CD8-positive, alpha-beta memory T cell (primary cell): ENCODE data around the gene HIPK1. TPM values are rescaled to one million over a fixed set of nuclear protein-coding genes. Genes with fewer than 3 reads are reported as not detected.

ENCODE experiments used
- CTCF ChIA-PET: fragments of 350-600 bp; sonication (Branson Sonifier 250); formaldehyde crosslinking; loops from one replicate; lab custom pipeline; 2021; ENCODE audit warnings: antibody characterized with exemption; lab: Charles Lee
- POLR2A ChIA-PET: fragments of 350-600 bp; sonication (Branson Sonifier 250); formaldehyde crosslinking; loops from one replicate; lab custom pipeline; 2021; ENCODE audit warnings: antibody characterized with exemption; lab: Charles Lee
- DNase-seq, 5 donors: peaks; one replicate each; pipeline versions ENCODE4 v3.0.0 to v3.0.0-alpha.2; 2020 to 2022; ENCODE audit warnings: mixed read lengths in 1 of 5
- H3K27ac ChIP-seq: one replicate; pipeline ENCODE4 v1.7.0; 2013; ENCODE audit warnings: low read depth, mild to moderate bottlenecking, low read length, moderate library complexity
- H3K27me3 ChIP-seq: 2 replicates; pipeline ENCODE4 v1.7.0; 2013; ENCODE audit warnings: low read length, mild to moderate bottlenecking; ENCODE audit not compliant: insufficient read depth, poor library complexity, severe bottlenecking
- H3K36me3 ChIP-seq: 2 replicates; pipeline ENCODE4 v1.7.0; 2013; ENCODE audit warnings: mild to moderate bottlenecking, low read length, moderate library complexity; ENCODE audit not compliant: insufficient read depth
- H3K4me1 ChIP-seq: 2 replicates; pipeline ENCODE4 v1.7.0; 2013; ENCODE audit warnings: mild to moderate bottlenecking, low read length, moderate library complexity; ENCODE audit not compliant: insufficient read depth
- H3K4me3 ChIP-seq: 2 replicates; pipeline ENCODE4 v1.7.0; 2013; ENCODE audit warnings: mild to moderate bottlenecking, low read length
- H3K9me3 ChIP-seq: 2 replicates; pipeline ENCODE4 v1.7.0; 2013; ENCODE audit warnings: mild to moderate bottlenecking, low read length
- H3K27ac Mint-ChIP-seq, 8 donors: one replicate each; pipeline ENCODE4 v1.8.0; 2020 to 2021; ENCODE audit warnings: mixed read lengths in 8 of 8, mild to moderate bottlenecking in 6 of 8, inconsistent platforms in 3 of 8, moderate library complexity in 3 of 8
- H3K27me3 Mint-ChIP-seq, 2 donors: one replicate each; pipeline ENCODE4 v1.8.0; 2020 to 2021; ENCODE audit warnings: mixed read lengths in 2 of 2, mild to moderate bottlenecking in 1 of 2, moderate library complexity in 1 of 2
- H3K36me3 Mint-ChIP-seq, 3 donors: one replicate each; pipeline ENCODE4 v1.8.0; 2020 to 2021; ENCODE audit warnings: mixed read lengths in 3 of 3, inconsistent platforms in 1 of 3, mild to moderate bottlenecking in 1 of 3
- H3K4me1 Mint-ChIP-seq, 3 donors: one replicate each; pipeline ENCODE4 v1.8.0; 2020 to 2021; ENCODE audit warnings: mixed read lengths in 3 of 3, inconsistent platforms in 1 of 3, mild to moderate bottlenecking in 1 of 3
- H3K4me3 Mint-ChIP-seq, 7 donors: one replicate each; pipeline ENCODE4 v1.8.0; 2020 to 2021; ENCODE audit warnings: mixed read lengths in 7 of 7, mild to moderate bottlenecking in 6 of 7, moderate library complexity in 4 of 7, inconsistent platforms in 2 of 7
- H3K9me3 Mint-ChIP-seq, 5 donors: one replicate each; pipeline ENCODE4 v1.8.0; 2020 to 2022; ENCODE audit warnings: mixed read lengths in 5 of 5, mild to moderate bottlenecking in 3 of 5, moderate library complexity in 2 of 5, inconsistent platforms in 1 of 5
- polyA plus RNA-seq: library from polyadenylated mRNA; unstranded; fragments of 300-500 nt; fragmentation: Illumina TruSeq; gene quantifications from one replicate; pipeline ENCODE4 v1.2.3, GENCODE V29; 2021
- total RNA-seq, 2 experiments: library from RNA; stranded (reverse); gene quantifications; one replicate each; pipeline ENCODE4 v1.2.3, GENCODE V29; 2021

The HIPK1 gene
- total RNA-seq (10 to 100 TPM; 80.9 to 81.2 TPM), polyA plus RNA-seq (19.4 TPM)

- no peaks in the 10 kb centered on the region for H3K9me3 Mint-ChIP-seq
- POLR2A ChIA-PET = interaction anchor here (0.6 to 4.3 kb wide), 14 partner anchors 11 to 582 kb away, joined by 3 to 95 read pairs (median 6); partner anchors contain the start of genes AP4B1, DCLRE1B, RSBN1 and TRIM33
- peak; percentile 87 to 94 (median 90) for DNase-seq
- Histone ChIP-seq H3K4me1 (peaks cover 40% of the 10 kb centered on the region), H3K4me3 (peak within 1 kb of the TSS; percentile 92), H3K27ac (peak within 1 kb of the TSS; percentile 99), H3K9me3 (no peaks in the 10 kb centered on the region), H3K36me3 (no peaks in the 10 kb centered on the region), H3K27me3 (no peaks in the 10 kb centered on the region)
- H3K4me3 Mint-ChIP-seq = peak within 1 kb of the TSS; percentile 94 to 100 (median 99)
- peak within 1 kb of the TSS; percentile 98 to 100 (median 100) for H3K27ac Mint-ChIP-seq
- CTCF ChIA-PET = interaction anchor here (0.7 to 9.7 kb wide), 14 partner anchors 11 to 354 kb away, joined by 3 to 95 read pairs (median 6); partner anchors contain the start of genes AP4B1, DCLRE1B, PHTF1 and RSBN1
- peaks cover 0 to 12% of the 10 kb centered on the region in 2 donors for H3K27me3 Mint-ChIP-seq
- peaks cover 51 to 58% (median 55%) of the 10 kb centered on the region in 3 donors for H3K4me1 Mint-ChIP-seq
- peaks cover 2 to 28% (median 3%) of the 10 kb centered on the region in 3 donors for H3K36me3 Mint-ChIP-seq
Observed at GRCh38 chr1:113928941-113929749, at the start of gene HIPK1. HIPK1 (plus strand) TSS chr1:113929324.

- DNase-seq = no peak
- H3K27me3 ChIP-seq = no peaks in the 10 kb centered on the region
- peaks cover 39% of the 10 kb centered on the region for H3K4me1 ChIP-seq
- CTCF ChIA-PET = interaction anchor here (1.1 to 3.6 kb wide), 3 partner anchors 9 to 25 kb away, joined by 3 to 16 read pairs (median 4); partner anchors contain the start of genes AP4B1 and DCLRE1B
- Mint-ChIP-seq H3K27me3 (no peaks in the 10 kb centered on the region), H3K4me3 (peak overlapping the region in 4 of 7 donors; percentile 51 to 69 (median 56)), H3K4me1 (peaks cover 53 to 73% (median 71%) of the 10 kb centered on the region in 3 donors), H3K27ac (peak overlapping the region in 7 of 8 donors; percentile 80 to 91 (median 87)), H3K36me3 (peaks cover 0 to 4% (median 0%) of the 10 kb centered on the region in 3 donors), H3K9me3 (no peaks in the 10 kb centered on the region)
- H3K4me3 ChIP-seq = no peak overlapping the region
- no peaks in the 10 kb centered on the region for H3K36me3 ChIP-seq
- POLR2A ChIA-PET = interaction anchor here (3.3 kb wide), 1 partner anchor 25 kb away, joined by 14 read pairs; the partner anchor contains the start of genes AP4B1 and DCLRE1B
- H3K27ac ChIP-seq = no peak overlapping the region
- H3K9me3 ChIP-seq = no peaks in the 10 kb centered on the region
Observed at GRCh38 chr1:113879739-113880038, 49.4 kb upstream of the HIPK1 start.

- H3K27ac ChIP-seq = no peak overlapping the region
- peak overlapping the region in 1 of 8 donors; percentile 54 for H3K27ac Mint-ChIP-seq
- DNase-seq = no peak
- peaks cover 0 to 4% (median 4%) of the 10 kb centered on the region in 3 donors for H3K36me3 Mint-ChIP-seq
- peaks cover 40 to 61% (median 61%) of the 10 kb centered on the region in 3 donors for H3K4me1 Mint-ChIP-seq
- peaks cover 36% of the 10 kb centered on the region for H3K4me1 ChIP-seq
- no peaks in the 10 kb centered on the region for H3K27me3 Mint-ChIP-seq
- CTCF ChIA-PET = interaction anchor here (1.0 to 1.6 kb wide), 3 partner anchors 9 to 22 kb away, joined by 3 to 7 read pairs (median 3); partner anchors contain the start of gene AP4B1
- H3K4me3 Mint-ChIP-seq = no peak overlapping the region
- H3K36me3 ChIP-seq = no peaks in the 10 kb centered on the region
- no peaks in the 10 kb centered on the region for H3K9me3 Mint-ChIP-seq
- no peak overlapping the region for H3K4me3 ChIP-seq
- no peaks in the 10 kb centered on the region for H3K9me3 ChIP-seq
- no peaks in the 10 kb centered on the region for H3K27me3 ChIP-seq
- POLR2A ChIA-PET = interaction anchor here (3.3 kb wide), 1 partner anchor 23 kb away, joined by 14 read pairs; the partner anchor contains the start of genes AP4B1 and DCLRE1B
Observed at GRCh38 chr1:113881661-113882060, 47.5 kb upstream of the HIPK1 start.

- Mint-ChIP-seq H3K4me3 (peak overlapping the region in 1 of 7 donors; percentile 3), H3K4me1 (peaks cover 5 to 29% (median 24%) of the 10 kb centered on the region in 3 donors)
Observed at GRCh38 chr1:113886417-113887401, 42.4 kb upstream of the HIPK1 start.

GRCh38 chr1:113887402-113888175, 41.5 kb upstream of the HIPK1 start, which contains the start of gene BCL2L15:
BCL2L15 (minus strand) TSS chr1:113887581; CDS start chr1:113887375, 206 bp downstream.
- DNase-seq = no peak
- no peaks in the 10 kb centered on the region for H3K36me3 ChIP-seq
- peak within 1 kb of the TSS in 3 of 8 donors; percentile 19 to 63 (median 38) for H3K27ac Mint-ChIP-seq

More at GRCh38 chr1:113886417-113887401, 42.4 kb upstream of the HIPK1 start:
- no peak overlapping the region for H3K4me3 ChIP-seq
- DNase-seq = no peak
- peaks cover 20% of the 10 kb centered on the region for H3K4me1 ChIP-seq
- Mint-ChIP-seq H3K27me3 (no peaks in the 10 kb centered on the region), H3K36me3 (peaks cover 0 to 5% (median 1%) of the 10 kb centered on the region in 3 donors), H3K9me3 (no peaks in the 10 kb centered on the region), H3K27ac (peak overlapping the region in 3 of 8 donors; percentile 19 to 63 (median 38))
- CTCF ChIA-PET = interaction anchor here (0.6 to 2.4 kb wide), 2 partner anchors 11 to 131 kb away, joined by 3 to 6 read pairs; no protein-coding TSS in a partner anchor
- H3K36me3 ChIP-seq = no peaks in the 10 kb centered on the region
- H3K27ac ChIP-seq = no peak overlapping the region
- no peaks in the 10 kb centered on the region for H3K9me3 ChIP-seq
- POLR2A ChIA-PET = interaction anchor here (0.6 kb wide), 1 partner anchor 497 kb away, joined by 4 read pairs; the partner anchor contains the start of gene MAGI3
- H3K27me3 ChIP-seq = no peaks in the 10 kb centered on the region

GRCh38 chr1:113890816-113891215, 38.3 kb upstream of the HIPK1 start:
- Mint-ChIP-seq H3K4me3 (no peak overlapping the region), H3K27me3 (no peaks in the 10 kb centered on the region), H3K27ac (peak overlapping the region in 4 of 8 donors; percentile 2 to 40 (median 19)), H3K9me3 (no peaks in the 10 kb centered on the region), H3K4me1 (peaks cover 9 to 22% (median 16%) of the 10 kb centered on the region in 3 donors), H3K36me3 (peaks cover 3 to 29% (median 5%) of the 10 kb centered on the region in 3 donors)
- no peaks in the 10 kb centered on the region for H3K27me3 ChIP-seq
- H3K9me3 ChIP-seq = no peaks in the 10 kb centered on the region
- no peak overlapping the region for H3K27ac ChIP-seq
- no peak overlapping the region for H3K4me3 ChIP-seq
- CTCF ChIA-PET = interaction anchor here (0.9 to 1.1 kb wide), 2 partner anchors 9 to 13 kb away, joined by 3 to 4 read pairs; partner anchors contain the start of gene AP4B1
- POLR2A ChIA-PET = interaction anchor here (0.6 kb wide), 1 partner anchor 12 kb away, joined by 3 read pairs; no protein-coding TSS in a partner anchor
- peaks cover 18% of the 10 kb centered on the region for H3K36me3 ChIP-seq
- peaks cover 18% of the 10 kb centered on the region for H3K4me1 ChIP-seq
- no peak for DNase-seq

More at GRCh38 chr1:113887402-113888175, 41.5 kb upstream of the HIPK1 start, which contains the start of gene BCL2L15:
- H3K27ac ChIP-seq = no peak within 1 kb of the TSS
- no peaks in the 10 kb centered on the region for H3K9me3 Mint-ChIP-seq
- no peaks in the 10 kb centered on the region for H3K9me3 ChIP-seq
- no peaks in the 10 kb centered on the region for H3K27me3 Mint-ChIP-seq
- H3K27me3 ChIP-seq = no peaks in the 10 kb centered on the region
- POLR2A ChIA-PET = no interaction called here
- H3K4me1 ChIP-seq = peaks cover 18% of the 10 kb centered on the region
- peaks cover 5 to 27% (median 23%) of the 10 kb centered on the region in 3 donors for H3K4me1 Mint-ChIP-seq
- H3K36me3 Mint-ChIP-seq = peaks cover 0 to 7% (median 1%) of the 10 kb centered on the region in 3 donors
- H3K4me3 Mint-ChIP-seq = peak within 1 kb of the TSS in 1 of 7 donors; percentile 3
- H3K4me3 ChIP-seq = no peak within 1 kb of the TSS
- CTCF ChIA-PET = interaction anchor here (2.4 kb wide), 1 partner anchor 12 kb away, joined by 6 read pairs; no protein-coding TSS in a partner anchor
